ENCODE results near the gene TNNT1. TPM values are rescaled to one million over a fixed set of nuclear protein-coding genes. Genes with fewer than 3 reads are reported as not detected.
A peak's percentile ranks its signal among the peaks of the same experiment; 100 is the strongest.

TNNT1 gene
- polyA plus RNA-seq, 1 of the 3 experiments (the other 2 are of a cell fraction): 39.5 TPM

- H3K4me2 ChIP-seq: peak within 1 kb of the TSS; percentile 96
- H3K27me3 ChIP-seq (ENCODE audit: insufficient read depth): no peaks in the 10 kb centered on the region; the same call in 1 of the 2 replicates
- H3K27ac ChIP-seq (ENCODE audit: low read depth in 2 of 2, low read length in 1 of 2): peak within 1 kb of the TSS; percentile 76 to 82
- TF ChIP-seq, protein P1, sequence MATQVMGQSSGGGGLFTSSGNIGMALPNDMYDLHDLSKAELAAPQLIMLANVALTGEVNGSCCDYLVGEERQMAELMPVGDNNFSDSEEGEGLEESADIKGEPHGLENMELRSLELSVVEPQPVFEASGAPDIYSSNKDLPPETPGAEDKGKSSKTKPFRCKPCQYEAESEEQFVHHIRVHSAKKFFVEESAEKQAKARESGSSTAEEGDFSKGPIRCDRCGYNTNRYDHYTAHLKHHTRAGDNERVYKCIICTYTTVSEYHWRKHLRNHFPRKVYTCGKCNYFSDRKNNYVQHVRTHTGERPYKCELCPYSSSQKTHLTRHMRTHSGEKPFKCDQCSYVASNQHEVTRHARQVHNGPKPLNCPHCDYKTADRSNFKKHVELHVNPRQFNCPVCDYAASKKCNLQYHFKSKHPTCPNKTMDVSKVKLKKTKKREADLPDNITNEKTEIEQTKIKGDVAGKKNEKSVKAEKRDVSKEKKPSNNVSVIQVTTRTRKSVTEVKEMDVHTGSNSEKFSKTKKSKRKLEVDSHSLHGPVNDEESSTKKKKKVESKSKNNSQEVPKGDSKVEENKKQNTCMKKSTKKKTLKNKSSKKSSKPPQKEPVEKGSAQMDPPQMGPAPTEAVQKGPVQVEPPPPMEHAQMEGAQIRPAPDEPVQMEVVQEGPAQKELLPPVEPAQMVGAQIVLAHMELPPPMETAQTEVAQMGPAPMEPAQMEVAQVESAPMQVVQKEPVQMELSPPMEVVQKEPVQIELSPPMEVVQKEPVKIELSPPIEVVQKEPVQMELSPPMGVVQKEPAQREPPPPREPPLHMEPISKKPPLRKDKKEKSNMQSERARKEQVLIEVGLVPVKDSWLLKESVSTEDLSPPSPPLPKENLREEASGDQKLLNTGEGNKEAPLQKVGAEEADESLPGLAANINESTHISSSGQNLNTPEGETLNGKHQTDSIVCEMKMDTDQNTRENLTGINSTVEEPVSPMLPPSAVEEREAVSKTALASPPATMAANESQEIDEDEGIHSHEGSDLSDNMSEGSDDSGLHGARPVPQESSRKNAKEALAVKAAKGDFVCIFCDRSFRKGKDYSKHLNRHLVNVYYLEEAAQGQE (IDR thresholded peaks at IDR 0.05; ENCODE audit: low read depth, low read length): no peak
- TF ChIP-seq, protein P2, sequence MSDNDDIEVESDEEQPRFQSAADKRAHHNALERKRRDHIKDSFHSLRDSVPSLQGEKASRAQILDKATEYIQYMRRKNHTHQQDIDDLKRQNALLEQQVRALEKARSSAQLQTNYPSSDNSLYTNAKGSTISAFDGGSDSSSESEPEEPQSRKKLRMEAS (IDR thresholded peaks at IDR 0.05; ENCODE audit: low read depth): no peak
- no peak for TF ChIP-seq EP300 (IDR thresholded peaks at IDR 0.05; ENCODE audit: borderline replicate concordance in 1 of 2, low read depth in 1 of 2, low read length in 1 of 2)
- no peak for TF ChIP-seq ELF1 (IDR thresholded peaks at IDR 0.05)
- TF ChIP-seq, protein P3, sequence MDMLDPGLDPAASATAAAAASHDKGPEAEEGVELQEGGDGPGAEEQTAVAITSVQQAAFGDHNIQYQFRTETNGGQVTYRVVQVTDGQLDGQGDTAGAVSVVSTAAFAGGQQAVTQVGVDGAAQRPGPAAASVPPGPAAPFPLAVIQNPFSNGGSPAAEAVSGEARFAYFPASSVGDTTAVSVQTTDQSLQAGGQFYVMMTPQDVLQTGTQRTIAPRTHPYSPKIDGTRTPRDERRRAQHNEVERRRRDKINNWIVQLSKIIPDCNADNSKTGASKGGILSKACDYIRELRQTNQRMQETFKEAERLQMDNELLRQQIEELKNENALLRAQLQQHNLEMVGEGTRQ (IDR thresholded peaks at IDR 0.05; ENCODE audit: borderline replicate concordance, low read depth, low read length): no peak
- TF ChIP-seq YY1 (IDR thresholded peaks at IDR 0.05; ENCODE audit: low read depth): no peak
- no peak for TF ChIP-seq NFIC (IDR thresholded peaks at IDR 0.05; ENCODE audit: borderline replicate concordance)
- no peak for TF ChIP-seq RFX5 (IDR thresholded peaks at IDR 0.05; ENCODE audit: low read length)
- TF ChIP-seq TEAD4 (IDR thresholded peaks at IDR 0.05; ENCODE audit: borderline replicate concordance, insufficient read depth): no peak
- no peak for TF ChIP-seq EZH2phosphoT487 (IDR thresholded peaks at IDR 0.05; ENCODE audit: borderline replicate concordance, low read depth)
- TF ChIP-seq FOSL2 (IDR thresholded peaks at IDR 0.05; ENCODE audit: borderline replicate concordance, low read depth): no peak
- TF ChIP-seq PBX3 (IDR thresholded peaks at IDR 0.05): no peak
- TF ChIP-seq GATA2 (CRISPR knock-in tag; IDR thresholded peaks at IDR 0.05): no peak
- TF ChIP-seq, protein P4, sequence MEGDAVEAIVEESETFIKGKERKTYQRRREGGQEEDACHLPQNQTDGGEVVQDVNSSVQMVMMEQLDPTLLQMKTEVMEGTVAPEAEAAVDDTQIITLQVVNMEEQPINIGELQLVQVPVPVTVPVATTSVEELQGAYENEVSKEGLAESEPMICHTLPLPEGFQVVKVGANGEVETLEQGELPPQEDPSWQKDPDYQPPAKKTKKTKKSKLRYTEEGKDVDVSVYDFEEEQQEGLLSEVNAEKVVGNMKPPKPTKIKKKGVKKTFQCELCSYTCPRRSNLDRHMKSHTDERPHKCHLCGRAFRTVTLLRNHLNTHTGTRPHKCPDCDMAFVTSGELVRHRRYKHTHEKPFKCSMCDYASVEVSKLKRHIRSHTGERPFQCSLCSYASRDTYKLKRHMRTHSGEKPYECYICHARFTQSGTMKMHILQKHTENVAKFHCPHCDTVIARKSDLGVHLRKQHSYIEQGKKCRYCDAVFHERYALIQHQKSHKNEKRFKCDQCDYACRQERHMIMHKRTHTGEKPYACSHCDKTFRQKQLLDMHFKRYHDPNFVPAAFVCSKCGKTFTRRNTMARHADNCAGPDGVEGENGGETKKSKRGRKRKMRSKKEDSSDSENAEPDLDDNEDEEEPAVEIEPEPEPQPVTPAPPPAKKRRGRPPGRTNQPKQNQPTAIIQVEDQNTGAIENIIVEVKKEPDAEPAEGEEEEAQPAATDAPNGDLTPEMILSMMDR (IDR thresholded peaks at IDR 0.05): no peak
- peak within 1 kb of the TSS; percentile 67 to 87 for H3K4me3 ChIP-seq (ENCODE audit: low read depth in 2 of 2, low read length in 1 of 2)
- H3K9ac ChIP-seq: peak within 1 kb of the TSS; percentile 92
- H3K4me1 ChIP-seq (ENCODE audit: control insufficient read depth in 1 of 2, insufficient read depth in 2 of 2, low read depth in 1 of 2, low read length in 1 of 2): peaks cover 9 to 27% of the 10 kb centered on the region in 2 experiments; a peak in 3 of 4 replicates
- H3K36me3 ChIP-seq (replicated peaks in 1 of 2; ENCODE audit: control insufficient read depth in 1 of 2, insufficient read depth in 2 of 2, low read length in 1 of 2): peaks cover 0 to 4% of the 10 kb centered on the region in 2 experiments
- peaks cover 46% of the 10 kb centered on the region for H4K20me1 ChIP-seq (ENCODE audit: insufficient read depth)
- peaks cover 51% of the 10 kb centered on the region for H3K79me2 ChIP-seq (ENCODE audit: insufficient read depth)
- H3K9me3 ChIP-seq: no peaks in the 10 kb centered on the region
- H3F3A ChIP-seq (replicated peaks; ENCODE audit: insufficient read depth): peaks cover 5% of the 10 kb centered on the region
- ChIA-PET CTCF (interaction anchor here (0.7 to 6.2 kb wide), 5 partner anchors 16 to 43 kb away, joined by 4 to 38 read pairs (median 8); no protein-coding TSS in a partner anchor), POLR2A (interaction anchor here (0.6 kb wide), 1 partner anchor 201 kb away, joined by 3 read pairs; no protein-coding TSS in a partner anchor)
- no peak for DNase-seq
- H3K9me2 ChIP-seq: no peaks in the 10 kb centered on the region
- peak within 1 kb of the TSS; percentile 96 for H2AFZ ChIP-seq (ENCODE audit: low read depth)
- 1% methylated on average over 36 of the region's 97 CpGs for WGBS (ENCODE audit: low lambda C conversion rate)
These were observed 31.9 kb downstream of the TNNT1 start, which contains the start of gene PPP1R12C for GRCh38 chr19:55116859-55117662. PPP1R12C (minus strand) TSS chr19:55117637; CDS start chr19:55117543, 94 bp downstream.
